ENCODE data around the gene TSR2.

Gene TSR2

GRCh38 chrX:54439960-54440871 is at the start of gene TSR2:
TSR2 (plus strand) TSS chrX:54440404; CDS start chrX:54440422, 18 bp downstream.
- DNase-seq (ENCODE audit: low read depth in 2 of 2), result peak; percentile 50 to 64

- no peak for DNase-seq (ENCODE audit: low read depth in 2 of 2)
These were observed 43.1 kb upstream of the TSR2 start for GRCh38 chrX:54397113-54397512.

GRCh38 chrX:54407266-54407665 is 32.9 kb upstream of the TSR2 start:
- DNase-seq (ENCODE audit: low read depth in 2 of 2), result no peak

- DNase-seq (ENCODE audit: low read depth in 2 of 2), result no peak
These were observed 28.5 kb upstream of the TSR2 start for GRCh38 chrX:54411732-54412131.

GRCh38 chrX:54413753-54414152 is 26.5 kb upstream of the TSR2 start:
- no peak for DNase-seq (ENCODE audit: low read depth in 2 of 2)

- no peak for DNase-seq (ENCODE audit: low read depth in 2 of 2)
These were observed 24.5 kb upstream of the TSR2 start for GRCh38 chrX:54415534-54416350.

- DNase-seq (ENCODE audit: low read depth in 2 of 2), result no peak
These were observed 23.2 kb upstream of the TSR2 start for GRCh38 chrX:54416965-54417364.

- no peak for DNase-seq (ENCODE audit: low read depth in 2 of 2)
These were observed 20.5 kb upstream of the TSR2 start for GRCh38 chrX:54419559-54420302.

GRCh38 chrX:54422168-54422567 is 18.0 kb upstream of the TSR2 start:
- no peak for DNase-seq (ENCODE audit: low read depth in 2 of 2)

GRCh38 chrX:54423161-54423888 is 16.9 kb upstream of the TSR2 start:
- DNase-seq (ENCODE audit: low read depth in 2 of 2), result no peak

GRCh38 chrX:54427837-54428424 is 12.3 kb upstream of the TSR2 start:
- DNase-seq (ENCODE audit: low read depth in 2 of 2), result no peak

GRCh38 chrX:54430519-54430918 is 9.7 kb upstream of the TSR2 start:
- DNase-seq (ENCODE audit: low read depth in 2 of 2), result no peak

GRCh38 chrX:54435121-54435520 is 5.1 kb upstream of the TSR2 start:
- DNase-seq (ENCODE audit: low read depth in 2 of 2), result no peak

GRCh38 chrX:54442790-54443189 is 2.6 kb downstream of the TSR2 start:
- DNase-seq (ENCODE audit: low read depth in 2 of 2), result no peak

GRCh38 chrX:54444752-54445151 is 4.5 kb downstream of the TSR2 start:
- no peak for DNase-seq (ENCODE audit: low read depth in 2 of 2)

GRCh38 chrX:54446084-54446483 is 5.9 kb downstream of the TSR2 start:
- DNase-seq (ENCODE audit: low read depth in 2 of 2), result no peak

GRCh38 chrX:54447461-54447860 is 7.3 kb downstream of the TSR2 start:
- DNase-seq (ENCODE audit: low read depth in 2 of 2), result no peak

GRCh38 chrX:54449929-54450328 is 9.7 kb downstream of the TSR2 start:
- DNase-seq (ENCODE audit: low read depth in 2 of 2), result no peak

- DNase-seq (ENCODE audit: low read depth in 2 of 2), result no peak
These were observed 12.7 kb downstream of the TSR2 start for GRCh38 chrX:54452920-54453319.

- DNase-seq (ENCODE audit: low read depth in 2 of 2), result no peak
These were observed 30.0 kb downstream of the TSR2 start for GRCh38 chrX:54470054-54470760.

Measured in stimulated activated CD8-positive, alpha-beta memory T cell treated with anti-CD3 and anti-CD28 coated beads, Interleukin-15, amount 100 ng/mL, for 4 hours (primary cell).